ENCODE measurements around the gene STXBP5. TPM values are rescaled to one million over a fixed set of nuclear protein-coding genes. Genes with fewer than 3 reads are reported as not detected.

The STXBP5 gene
- total RNA-seq, 1 experiment from 2014 or later, result 15.1 TPM

GRCh38 chr6:147178355-147178754 is 25.9 kb upstream of the STXBP5 start:
- DNase-seq (ENCODE audit: low spot score), result no peak

GRCh38 chr6:147179809-147180208 is 24.4 kb upstream of the STXBP5 start:
- peak; percentile 40 for DNase-seq (ENCODE audit: low spot score)

GRCh38 chr6:147180926-147181325 is 23.3 kb upstream of the STXBP5 start:
- DNase-seq (ENCODE audit: low spot score), result no peak

GRCh38 chr6:147184379-147184778 is 19.8 kb upstream of the STXBP5 start:
- DNase-seq (ENCODE audit: low spot score), result no peak

- no peak for DNase-seq (ENCODE audit: low spot score)
Observed at GRCh38 chr6:147185216-147185615, 19.0 kb upstream of the STXBP5 start.

GRCh38 chr6:147190556-147190955 is 13.7 kb upstream of the STXBP5 start:
- no peak for DNase-seq (ENCODE audit: low spot score)

- DNase-seq (ENCODE audit: low spot score), result no peak
Observed at GRCh38 chr6:147192278-147192911, 11.8 kb upstream of the STXBP5 start.

- DNase-seq (ENCODE audit: low spot score), result no peak
Observed at GRCh38 chr6:147194652-147195411, 9.4 kb upstream of the STXBP5 start.

- no peak for DNase-seq (ENCODE audit: low spot score)
Observed at GRCh38 chr6:147195510-147195909, 8.7 kb upstream of the STXBP5 start.

- no peak for DNase-seq (ENCODE audit: low spot score)
Observed at GRCh38 chr6:147195987-147196386, 8.2 kb upstream of the STXBP5 start.

GRCh38 chr6:147200711-147201110 is 3.5 kb upstream of the STXBP5 start:
- DNase-seq (ENCODE audit: low spot score), result no peak

GRCh38 chr6:147201885-147202515 is 2.2 kb upstream of the STXBP5 start:
- DNase-seq (ENCODE audit: low spot score), result no peak

GRCh38 chr6:147202516-147203310 is 1.5 kb upstream of the STXBP5 start:
- peak; percentile 99 for DNase-seq (ENCODE audit: low spot score)

- DNase-seq (ENCODE audit: low spot score), result peak; percentile 84
Observed at GRCh38 chr6:147203311-147204059, 732 bp upstream of the STXBP5 start.

- DNase-seq (ENCODE audit: low spot score), result peak; percentile 63
Observed at GRCh38 chr6:147204843-147205311, 660 bp downstream of the STXBP5 start.

- DNase-seq (ENCODE audit: low spot score), result peak; percentile 43
Observed at GRCh38 chr6:147205690-147206600, 1.7 kb downstream of the STXBP5 start.

GRCh38 chr6:147207351-147207750 is 3.1 kb downstream of the STXBP5 start:
- no peak for DNase-seq (ENCODE audit: low spot score)

- DNase-seq (ENCODE audit: low spot score), result no peak
Observed at GRCh38 chr6:147207837-147208754, 3.9 kb downstream of the STXBP5 start.

Measured in HT-29 (cell line).